CD14-positive monocyte (primary cell): ENCODE results near the gene NPIPB6. TPM values are rescaled to one million over a fixed set of nuclear protein-coding genes. Genes with fewer than 3 reads are reported as not detected.
"Not testable (repeated sequence)": the region's sequence is repeated elsewhere in the genome, so short reads cannot be mapped to it uniquely, and the experiment has no call there.

Experiments
- DNase-seq, 3 donors: peaks; one replicate each; pipeline ENCODE4 v3.0.0-alpha.2; 2011 to 2022
- H2AFZ ChIP-seq: 2 replicates; pipeline ENCODE4 v1.6.0; 2012; ENCODE audit warnings: mild to moderate bottlenecking, low read depth, low read length, inconsistent platforms; ENCODE audit not compliant: insufficient read depth, poor library complexity, severe bottlenecking
- H3K27ac ChIP-seq, 2 donors: 1 replicate in 1 of 2; 2 replicates in 1 of 2; pipeline ENCODE4 v1.5.1; 2012 to 2013; ENCODE audit warnings: low read length in 2 of 2, control low read depth in 1 of 2, inconsistent platforms in 1 of 2, low read depth in 1 of 2, mild to moderate bottlenecking in 1 of 2
- H3K27me3 ChIP-seq, 2 donors: one replicate each; pipeline versions ENCODE4 v1.6.0 to v1.6.1; 2011 to 2013; ENCODE audit warnings: low read length in 2 of 2; ENCODE audit not compliant: control insufficient read depth in 2 of 2, insufficient read depth in 2 of 2
- H3K36me3 ChIP-seq, 2 donors: replicated peaks in 1 of 2; 1 replicate in 1 of 2; 2 replicates in 1 of 2; pipeline versions ENCODE4 v1.5.1 to v1.6.1; 2012 to 2013; ENCODE audit warnings: low read length in 2 of 2, control low read depth in 1 of 2, inconsistent platforms in 1 of 2, mild to moderate bottlenecking in 1 of 2; ENCODE audit not compliant: insufficient read depth in 2 of 2, control insufficient read depth in 1 of 2
- H3K4me1 ChIP-seq, 2 donors: 1 replicate in 1 of 2; 2 replicates in 1 of 2; pipeline versions ENCODE4 v1.5.1 to v1.6.1; 2012 to 2013; ENCODE audit warnings: low read length in 2 of 2, control low read depth in 1 of 2, inconsistent platforms in 1 of 2, mild to moderate bottlenecking in 1 of 2, moderate library complexity in 1 of 2; ENCODE audit not compliant: insufficient read depth in 2 of 2, control insufficient read depth in 1 of 2
- H3K4me2 ChIP-seq: replicated peaks from 2 replicates; pipeline ENCODE3; 2012; ENCODE audit warnings: low read length, moderate library complexity, mild to moderate bottlenecking; ENCODE audit not compliant: poor library complexity, severe bottlenecking; ENCODE audit errors: extremely low read depth
- H3K4me3 ChIP-seq, 3 experiments: fragments of 200-600 bp in 1 of 3; sonication (generic) in 1 of 3; replicated peaks in 1 of 3; 1 replicate in 2 of 3; 2 replicates in 1 of 3; pipeline ENCODE4 v1.5.1; 2011 to 2013; ENCODE audit warnings: low read length in 3 of 3, mild to moderate bottlenecking in 3 of 3, control low read depth in 2 of 3, low read depth in 2 of 3, inconsistent platforms in 1 of 3, moderate library complexity in 1 of 3
- H3K79me2 ChIP-seq: 2 replicates; pipeline ENCODE4 v1.6.0; 2012; ENCODE audit warnings: mild to moderate bottlenecking, control low read depth, inconsistent platforms, low read length, moderate library complexity; ENCODE audit not compliant: insufficient read depth
- H3K9ac ChIP-seq: 2 replicates; pipeline ENCODE4 v1.6.0; 2017; ENCODE audit warnings: low read length, mild to moderate bottlenecking; ENCODE audit not compliant: insufficient read depth, poor library complexity, severe bottlenecking
- H3K9me3 ChIP-seq, 2 donors: replicated peaks in 1 of 2; 1 replicate in 1 of 2; 2 replicates in 1 of 2; pipeline versions ENCODE4 v1.5.1 to v1.6.1; 2012 to 2013; ENCODE audit warnings: low read length in 2 of 2, control low read depth in 1 of 2; ENCODE audit not compliant: control insufficient read depth in 1 of 2, insufficient read depth in 1 of 2
- H4K20me1 ChIP-seq: 2 replicates; pipeline ENCODE4 v1.6.0; 2012; ENCODE audit warnings: mild to moderate bottlenecking, low read length, control low read depth, moderate library complexity; ENCODE audit not compliant: insufficient read depth
- H3K27ac Mint-ChIP-seq, 7 donors: one replicate each; pipeline ENCODE4 v1.8.0; 2020; ENCODE audit warnings: mild to moderate bottlenecking in 7 of 7, mixed read lengths in 7 of 7, moderate library complexity in 6 of 7, inconsistent platforms in 2 of 7
- H3K27me3 Mint-ChIP-seq, 3 donors: one replicate each; pipeline ENCODE4 v1.8.0; 2021 to 2022; ENCODE audit warnings: low read depth in 3 of 3, mild to moderate bottlenecking in 3 of 3, mixed read lengths in 3 of 3, moderate library complexity in 3 of 3, inconsistent platforms in 1 of 3
- H3K36me3 Mint-ChIP-seq, 2 donors: one replicate each; pipeline ENCODE4 v1.8.0; 2020; ENCODE audit warnings: mixed read lengths in 2 of 2, inconsistent platforms in 1 of 2, mild to moderate bottlenecking in 1 of 2
- H3K4me1 Mint-ChIP-seq: one replicate; pipeline ENCODE4 v1.8.0; 2020; ENCODE audit warnings: mild to moderate bottlenecking, mixed read lengths
- H3K4me3 Mint-ChIP-seq, 2 donors: one replicate each; pipeline ENCODE4 v1.8.0; 2020; ENCODE audit warnings: mild to moderate bottlenecking in 2 of 2, mixed read lengths in 2 of 2, moderate library complexity in 1 of 2
- H3K9me3 Mint-ChIP-seq, 7 donors: one replicate each; pipeline ENCODE4 v1.8.0; 2020 to 2022; ENCODE audit warnings: mixed read lengths in 7 of 7, mild to moderate bottlenecking in 6 of 7, moderate library complexity in 6 of 7, inconsistent platforms in 2 of 7
- WGBS: methylation state at CpG from one replicate; pipeline ENCODE4 v1.1.5; 2013; ENCODE audit warnings: missing lambda C conversion rate; ENCODE audit not compliant: insufficient coverage; 5-methylcytosine and 5-hydroxymethylcytosine counted together
- intact Hi-C, 2 donors: fragments of 100-400 bp; cut with micrococcal nuclease; formaldehyde crosslinking; loops; one replicate each; pipeline versions ENCODE4 v1.15.0 to v1.15.1; 2023
- polyA plus RNA-seq, 3 donors: library from polyadenylated mRNA; depleted of rRNA in 1 of 3; unstranded in 2 of 3; stranded (reverse) in 1 of 3; fragments of 300-500 nt in 2 of 3; fragments of >200 nt in 1 of 3; fragmentation: Illumina TruSeq in 2 of 3; gene quantifications; 1 replicate in 2 of 3; 2 replicates in 1 of 3; pipeline ENCODE4 v1.2.3, GENCODE V29; 2012 to 2021

NPIPB6 gene
- polyA plus RNA-seq, 3 donors: 0.16 to 0.89 (median 0.17) TPM

DNA sequence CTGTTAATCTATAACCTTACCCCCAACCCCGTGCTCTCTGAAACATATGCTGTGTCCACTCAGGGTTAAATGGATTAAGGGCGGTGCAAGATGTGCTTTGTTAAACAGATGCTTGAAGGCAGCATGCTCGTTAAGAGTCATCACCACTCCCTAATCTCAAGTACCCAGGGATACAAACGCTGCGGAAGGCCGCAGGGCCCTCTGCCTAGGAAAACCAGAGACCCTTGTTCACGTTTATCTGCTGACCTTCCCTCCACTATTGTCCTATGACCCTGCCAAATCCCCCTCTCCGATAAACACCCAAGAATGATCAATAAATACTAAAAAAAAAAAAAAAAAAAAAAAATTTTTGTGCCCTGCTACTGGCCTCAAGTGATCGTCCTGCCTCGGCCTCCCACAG is 14.5 kb upstream of the NPIPB6 start:
- peaks cover 4 to 10% of the 10 kb centered on the region in 2 donors for H3K36me3 Mint-ChIP-seq
- H3K36me3 ChIP-seq, H3K27me3 ChIP-seq, H3K27me3 Mint-ChIP-seq, H3K79me2 ChIP-seq, H3K4me3 ChIP-seq, intact Hi-C loops, H3K4me3 Mint-ChIP-seq, DNase-seq, H2AFZ ChIP-seq, H3K9ac ChIP-seq, H4K20me1 ChIP-seq, H3K9me3 ChIP-seq, H3K4me1 Mint-ChIP-seq, H3K4me1 ChIP-seq, H3K27ac Mint-ChIP-seq, H3K27ac ChIP-seq, H3K9me3 Mint-ChIP-seq, H3K4me2 ChIP-seq: not testable (repeated sequence)
- no CpG with 5 or more reads among the region's 10 CpGs for WGBS

DNA sequence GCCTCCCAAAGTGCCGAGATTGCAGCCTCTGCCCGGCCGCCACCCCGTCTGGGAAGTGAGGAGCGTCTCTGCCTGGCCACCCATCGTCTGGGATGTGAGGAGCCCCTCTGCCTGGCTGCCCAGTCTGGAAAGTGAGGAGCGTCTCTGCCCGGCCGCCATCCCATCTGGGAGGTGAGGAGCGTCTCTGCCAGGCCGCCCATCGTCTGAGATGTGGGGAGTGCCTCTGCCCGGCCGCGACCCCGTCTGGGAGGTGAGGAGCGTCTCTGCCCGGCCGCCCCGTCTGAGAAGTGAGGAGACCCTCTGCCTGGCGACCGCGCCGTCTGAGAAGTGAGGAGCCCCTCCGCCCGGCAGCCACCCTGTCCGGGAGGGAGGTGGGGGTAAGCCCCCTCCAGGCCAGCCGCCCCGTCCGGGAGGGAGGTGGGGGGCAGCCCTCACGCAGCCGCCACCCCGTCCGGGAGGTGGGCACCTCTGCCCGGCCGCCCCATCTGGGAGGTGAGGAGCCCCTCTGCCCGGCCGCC is 13.9 kb upstream of the NPIPB6 start:
- H4K20me1 ChIP-seq, H3K4me1 ChIP-seq, H3K9ac ChIP-seq, H3K27me3 Mint-ChIP-seq, intact Hi-C loops, H3K36me3 ChIP-seq, H3K27me3 ChIP-seq, H3K4me3 Mint-ChIP-seq, H3K27ac ChIP-seq, H3K4me3 ChIP-seq, H3K9me3 ChIP-seq, H3K27ac Mint-ChIP-seq, H2AFZ ChIP-seq, DNase-seq, H3K9me3 Mint-ChIP-seq, H3K79me2 ChIP-seq, H3K4me1 Mint-ChIP-seq, H3K4me2 ChIP-seq: not testable (repeated sequence)
- H3K36me3 Mint-ChIP-seq: peaks cover 4 to 10% of the 10 kb centered on the region in 2 donors
- WGBS: 93% methylated on average over 3 of the region's 38 CpGs

DNA sequence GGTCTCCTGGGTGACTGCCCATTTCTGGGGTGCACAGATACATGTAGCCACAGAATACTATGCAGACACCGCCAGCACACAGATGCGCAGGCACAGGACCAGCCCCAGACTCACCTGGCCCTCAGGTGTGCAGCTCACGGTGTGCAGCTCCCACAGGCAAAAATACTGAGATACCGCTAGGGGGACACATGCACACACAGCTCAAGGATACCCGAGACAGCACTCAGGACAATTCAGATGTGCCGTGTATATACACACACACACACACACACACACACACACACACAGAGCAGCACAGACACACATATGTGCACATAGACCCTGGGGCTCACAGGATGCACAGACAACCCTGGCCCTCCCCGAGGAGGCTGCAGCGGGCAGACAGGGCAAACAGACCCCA is 11.8 kb upstream of the NPIPB6 start:
- H3K4me2 ChIP-seq, H3K27me3 Mint-ChIP-seq, H3K4me3 ChIP-seq, H3K79me2 ChIP-seq, H3K36me3 Mint-ChIP-seq, H3K27ac ChIP-seq, H3K9me3 Mint-ChIP-seq, H3K9me3 ChIP-seq, H3K27me3 ChIP-seq, H4K20me1 ChIP-seq, H3K27ac Mint-ChIP-seq, DNase-seq, H3K36me3 ChIP-seq, H3K9ac ChIP-seq, intact Hi-C loops, H3K4me1 ChIP-seq, H3K4me1 Mint-ChIP-seq, H2AFZ ChIP-seq, H3K4me3 Mint-ChIP-seq: not testable (repeated sequence)
- WGBS: no CpG with 5 or more reads among the region's 8 CpGs

DNA sequence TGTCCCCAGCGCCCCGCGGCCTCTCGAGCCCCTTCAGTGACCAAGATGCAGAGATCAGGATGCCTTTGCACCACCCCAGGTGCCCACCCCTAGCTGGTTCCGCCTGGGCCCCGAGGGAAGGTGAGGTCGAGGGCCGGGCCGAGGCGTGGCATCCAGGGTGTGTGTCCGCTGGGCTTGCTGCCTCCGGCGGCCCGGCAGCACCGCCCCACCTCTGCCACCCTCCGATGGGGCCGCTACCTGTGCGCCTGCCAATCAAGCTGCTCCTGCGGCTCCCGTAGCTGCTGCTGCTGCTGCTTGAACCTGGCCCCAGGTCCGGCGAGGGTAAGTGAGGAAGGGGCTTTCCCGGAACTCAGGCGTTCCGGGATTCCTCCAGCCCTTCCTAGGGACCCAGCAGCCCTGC is 11.0 kb upstream of the NPIPB6 start:
- H3K9ac ChIP-seq, H3K27ac ChIP-seq, H3K4me3 Mint-ChIP-seq, H3K36me3 Mint-ChIP-seq, H3K36me3 ChIP-seq, H3K9me3 ChIP-seq, H3K27ac Mint-ChIP-seq, H3K79me2 ChIP-seq, H3K4me3 ChIP-seq, H3K4me1 Mint-ChIP-seq, H3K27me3 Mint-ChIP-seq, H4K20me1 ChIP-seq, H3K27me3 ChIP-seq, H3K4me2 ChIP-seq, H3K9me3 Mint-ChIP-seq, DNase-seq, H2AFZ ChIP-seq, intact Hi-C loops, H3K4me1 ChIP-seq: not testable (repeated sequence)
- no CpG with 5 or more reads among the region's 25 CpGs for WGBS
